Heart left ventricle (tissue), 13 donors: ENCODE measurements around the gene SEMA4A.

ENCODE experiments used
- POLR2A ChIP-seq, 2 donors: fragments of 450-650 bp; IDR thresholded peaks; one replicate each; pipeline ENCODE4 v1.6.1; 2017; ENCODE audit warnings: antibody characterized with exemption in 2 of 2, mild to moderate bottlenecking in 2 of 2, moderate library complexity in 2 of 2
- TF ChIP-seq, protein P1 (sequence below), 12 donors: fragments of 200-600 bp; sonication (generic) in 4 of 12; IDR thresholded peaks; one replicate each; pipeline versions ENCODE4 v1.5.0 to v1.8.0; 2018 to 2022; ENCODE audit warnings: antibody characterized with exemption in 12 of 12, mild to moderate bottlenecking in 5 of 12
- donor health status: ischemic (EF 13 %, LVEDD 7.1; RV severe dilation, severe dysfunction).
- donor health status: DM: no; HTN: yes; CAD: no.
- donor health status: DM: no; HTN: no; CAD: no.
- donor health status: ischemic (EF 25% LVEDD 6.9; RV normal size, moderate dysfunction).
- donor health status: ischemic (EF 25% LVEDD 5.7; RV mildly dilated, moderate dysfunction).
- donor health status: ischemic (EF 35%, LVEDD 5.7; RV mildly dilated, moderate dysfunction).
- donor health status: nonischemic (EF 11% LVEDD 7.7; RV severe dilation, severe dysfunction).
- donor health status: DM: yes; HTN: yes; CAD: no.
- donor health status: PGD.
- donor health status: ischemic (EF 29% LVEDD 5.4; RV normal size, mild dysfunction).
- donor health status: nonischemic (EF 23%, LVEDD 6.1; RV moderate dilation, normal function).

DNA sequence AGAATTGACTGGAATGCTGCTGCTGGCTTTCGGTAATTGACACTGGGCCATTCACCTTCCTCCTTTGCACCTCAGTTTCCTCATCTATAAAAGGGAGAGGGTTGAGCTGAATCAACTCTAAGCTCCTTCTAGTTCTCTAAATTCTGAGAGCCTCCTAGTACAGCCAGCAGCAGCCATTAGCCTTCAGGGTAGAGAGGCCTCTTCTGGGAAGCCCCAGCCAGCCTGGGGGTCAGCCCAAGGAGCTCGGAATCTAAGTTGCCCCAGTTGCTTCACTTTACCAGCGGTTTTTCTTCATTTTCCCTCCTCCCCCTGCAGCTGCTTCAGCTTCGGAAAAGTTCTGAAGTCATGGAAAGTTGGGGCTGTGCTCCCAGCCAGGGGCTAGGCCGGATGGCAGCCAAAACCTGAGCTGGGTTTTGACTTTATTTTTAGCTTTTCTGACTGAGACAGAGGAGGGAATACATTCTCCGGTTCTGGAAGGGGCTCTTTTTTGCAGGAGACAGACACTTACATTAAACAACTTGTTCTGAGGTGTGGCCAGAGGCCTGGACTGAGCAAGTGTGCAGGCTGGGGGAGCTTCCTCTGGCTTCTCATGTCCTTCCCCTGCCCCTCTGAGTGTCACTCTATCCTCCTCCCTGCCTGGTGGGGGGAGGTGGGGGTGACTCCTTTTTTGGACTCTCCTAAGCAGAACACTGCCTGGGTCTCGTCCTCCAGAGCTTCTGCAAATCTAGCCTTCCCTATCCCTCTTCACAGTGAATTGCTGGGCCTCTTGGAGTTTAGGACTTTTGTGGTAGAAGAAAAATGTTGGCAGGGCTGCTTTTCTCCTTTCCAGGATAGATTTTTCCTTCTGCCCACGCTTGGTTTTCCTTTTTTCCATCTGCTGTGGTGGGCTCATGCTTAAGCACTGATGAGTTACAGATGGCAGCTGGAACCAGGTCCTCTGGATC lies 24.5 kb upstream of the SEMA4A start:
- TF ChIP-seq, protein P1, sequence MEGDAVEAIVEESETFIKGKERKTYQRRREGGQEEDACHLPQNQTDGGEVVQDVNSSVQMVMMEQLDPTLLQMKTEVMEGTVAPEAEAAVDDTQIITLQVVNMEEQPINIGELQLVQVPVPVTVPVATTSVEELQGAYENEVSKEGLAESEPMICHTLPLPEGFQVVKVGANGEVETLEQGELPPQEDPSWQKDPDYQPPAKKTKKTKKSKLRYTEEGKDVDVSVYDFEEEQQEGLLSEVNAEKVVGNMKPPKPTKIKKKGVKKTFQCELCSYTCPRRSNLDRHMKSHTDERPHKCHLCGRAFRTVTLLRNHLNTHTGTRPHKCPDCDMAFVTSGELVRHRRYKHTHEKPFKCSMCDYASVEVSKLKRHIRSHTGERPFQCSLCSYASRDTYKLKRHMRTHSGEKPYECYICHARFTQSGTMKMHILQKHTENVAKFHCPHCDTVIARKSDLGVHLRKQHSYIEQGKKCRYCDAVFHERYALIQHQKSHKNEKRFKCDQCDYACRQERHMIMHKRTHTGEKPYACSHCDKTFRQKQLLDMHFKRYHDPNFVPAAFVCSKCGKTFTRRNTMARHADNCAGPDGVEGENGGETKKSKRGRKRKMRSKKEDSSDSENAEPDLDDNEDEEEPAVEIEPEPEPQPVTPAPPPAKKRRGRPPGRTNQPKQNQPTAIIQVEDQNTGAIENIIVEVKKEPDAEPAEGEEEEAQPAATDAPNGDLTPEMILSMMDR (IDR thresholded peaks at IDR 0.05), result no peak
- no peak for TF ChIP-seq POLR2A (IDR thresholded peaks at IDR 0.05)
